Measurements from ENCODE around the gene GYPB. TPM values are rescaled to one million over a fixed set of nuclear protein-coding genes. Genes with fewer than 3 reads are reported as not detected.
"Not testable (repeated sequence)": the region's sequence is repeated elsewhere in the genome, so short reads cannot be mapped to it uniquely, and the experiment has no call there.

The GYPB gene
- total RNA-seq, 1 experiment from 2014 or later = not detected

GRCh38 chr4:144018223-144019000, 768 bp downstream of the GYPB start:
- H3K9me3 Mint-ChIP-seq; CTCF ChIA-PET; ATAC-seq; POLR2A ChIA-PET; H3K27ac Mint-ChIP-seq; H3K36me3 Mint-ChIP-seq; H3K4me1 Mint-ChIP-seq; H3K4me3 Mint-ChIP-seq; DNase-seq (ENCODE audit: low spot score); H3K27me3 Mint-ChIP-seq (ENCODE audit: low read depth): not testable (repeated sequence)
- TF ChIP-seq HMGA2 (CRISPR knock-in tag; IDR thresholded peaks at IDR 0.05) = peak; percentile 46; the same call in 1 of the 2 replicates

- H3K27me3 Mint-ChIP-seq (ENCODE audit: low read depth); H3K36me3 Mint-ChIP-seq; ATAC-seq; H3K4me3 Mint-ChIP-seq; H3K27ac Mint-ChIP-seq; H3K4me1 Mint-ChIP-seq; H3K9me3 Mint-ChIP-seq; CTCF ChIA-PET; DNase-seq (ENCODE audit: low spot score); POLR2A ChIA-PET: not testable (repeated sequence)
Measured at GRCh38 chr4:144017271-144017670, 1.9 kb downstream of the GYPB start.

GRCh38 chr4:144016057-144016605, 3.0 kb downstream of the GYPB start:
- H3K36me3 Mint-ChIP-seq; H3K9me3 Mint-ChIP-seq; H3K4me1 Mint-ChIP-seq; DNase-seq (ENCODE audit: low spot score); ATAC-seq; H3K27me3 Mint-ChIP-seq (ENCODE audit: low read depth); H3K27ac Mint-ChIP-seq; H3K4me3 Mint-ChIP-seq; CTCF ChIA-PET: not testable (repeated sequence)
- POLR2A ChIA-PET = interaction anchor here (0.6 kb wide), 1 partner anchor 1034 kb away, joined by 3 read pairs; no protein-coding TSS in a partner anchor

- Mint-ChIP-seq H3K27me3 (ENCODE audit: low read depth) (no peaks in the 10 kb centered on the region), H3K27ac (no peak overlapping the region), H3K4me3 (no peak overlapping the region), H3K9me3 (peaks cover 4% of the 10 kb centered on the region; the same call in 1 of the 2 replicates), H3K4me1 (no peaks in the 10 kb centered on the region), H3K36me3 (no peaks in the 10 kb centered on the region)
- no peak for DNase-seq (ENCODE audit: low spot score)
- no peak for TF ChIP-seq NFATC4 (CRISPR knock-in tag; IDR thresholded peaks at IDR 0.05)
- TF ChIP-seq ZBTB43 (CRISPR knock-in tag; IDR thresholded peaks at IDR 0.05) = no peak
- no peak for ATAC-seq
- ChIA-PET POLR2A (no interaction called here), CTCF (no interaction called here)
Measured at GRCh38 chr4:144014808-144015207, 4.4 kb downstream of the GYPB start.

GRCh38 chr4:144008602-144009001, 10.6 kb downstream of the GYPB start:
- POLR2A ChIA-PET; H3K4me3 Mint-ChIP-seq; H3K9me3 Mint-ChIP-seq; H3K27me3 Mint-ChIP-seq (ENCODE audit: low read depth); ATAC-seq; DNase-seq (ENCODE audit: low spot score); H3K27ac Mint-ChIP-seq; H3K36me3 Mint-ChIP-seq; CTCF ChIA-PET; H3K4me1 Mint-ChIP-seq: not testable (repeated sequence)

- H3K36me3 Mint-ChIP-seq; POLR2A ChIA-PET; H3K9me3 Mint-ChIP-seq; CTCF ChIA-PET; H3K27me3 Mint-ChIP-seq (ENCODE audit: low read depth); H3K4me3 Mint-ChIP-seq; H3K4me1 Mint-ChIP-seq; DNase-seq (ENCODE audit: low spot score); ATAC-seq; H3K27ac Mint-ChIP-seq: not testable (repeated sequence)
Measured at GRCh38 chr4:144007960-144008359, 11.2 kb downstream of the GYPB start.

- POLR2A ChIA-PET; ATAC-seq; H3K4me1 Mint-ChIP-seq; H3K27ac Mint-ChIP-seq; DNase-seq (ENCODE audit: low spot score); H3K27me3 Mint-ChIP-seq (ENCODE audit: low read depth); H3K9me3 Mint-ChIP-seq; H3K4me3 Mint-ChIP-seq; H3K36me3 Mint-ChIP-seq: not testable (repeated sequence)
- CTCF ChIA-PET = interaction anchor here (1.2 kb wide), 1 partner anchor 26 kb away, joined by 3 read pairs; no protein-coding TSS in a partner anchor
Measured at GRCh38 chr4:144006200-144006803, 12.9 kb downstream of the GYPB start.

GRCh38 chr4:144005558-144005953, 13.6 kb downstream of the GYPB start:
- H3K9me3 Mint-ChIP-seq; POLR2A ChIA-PET; H3K4me1 Mint-ChIP-seq; H3K36me3 Mint-ChIP-seq; H3K4me3 Mint-ChIP-seq; H3K27ac Mint-ChIP-seq; DNase-seq (ENCODE audit: low spot score); H3K27me3 Mint-ChIP-seq (ENCODE audit: low read depth); ATAC-seq: not testable (repeated sequence)
- CTCF ChIA-PET = interaction anchor here (1.2 kb wide), 1 partner anchor 25 kb away, joined by 3 read pairs; no protein-coding TSS in a partner anchor

GRCh38 chr4:144004868-144005557, 14.2 kb downstream of the GYPB start:
- H3K9me3 Mint-ChIP-seq; POLR2A ChIA-PET; H3K4me3 Mint-ChIP-seq; H3K27ac Mint-ChIP-seq; H3K27me3 Mint-ChIP-seq (ENCODE audit: low read depth); H3K36me3 Mint-ChIP-seq; DNase-seq (ENCODE audit: low spot score); CTCF ChIA-PET; H3K4me1 Mint-ChIP-seq; ATAC-seq: not testable (repeated sequence)

GRCh38 chr4:144003890-144004265, 15.3 kb downstream of the GYPB start:
- H3K27me3 Mint-ChIP-seq (ENCODE audit: low read depth); H3K4me3 Mint-ChIP-seq; CTCF ChIA-PET: not testable (repeated sequence)

More at GRCh38 chr4:144003890-144004265, 15.3 kb downstream of the GYPB start:
- H3K9me3 Mint-ChIP-seq; ATAC-seq; H3K27ac Mint-ChIP-seq; DNase-seq (ENCODE audit: low spot score); H3K36me3 Mint-ChIP-seq; POLR2A ChIA-PET; H3K4me1 Mint-ChIP-seq: not testable (repeated sequence)

Data from WTC11 (cell line).